ENCODE measurements around the gene RABGAP1. TPM values are rescaled to one million over a fixed set of nuclear protein-coding genes. Genes with fewer than 3 reads are reported as not detected.

RABGAP1 gene
- total RNA-seq, 1 donor from 2014 or later = 80.2 TPM

DNA sequence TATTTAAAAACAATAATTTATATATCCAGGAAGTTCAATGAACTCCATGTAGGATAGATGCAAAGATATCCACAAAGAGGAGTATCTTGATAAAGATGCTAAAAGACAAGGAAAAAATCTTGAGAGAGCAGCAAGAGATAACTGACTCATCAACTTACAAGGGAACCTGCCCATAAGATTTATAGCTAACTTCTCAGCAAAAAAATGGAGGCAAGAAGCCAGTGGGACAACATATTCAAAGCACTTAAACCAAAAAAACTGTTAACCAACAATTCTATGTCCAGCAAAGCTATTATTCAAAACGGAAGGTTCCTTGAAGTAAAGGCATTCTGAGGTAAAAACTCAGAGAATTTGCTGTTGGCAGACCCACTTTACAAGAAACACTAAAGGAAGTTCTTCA lies 20.3 kb downstream of the RABGAP1 start:
- no peak overlapping the region for H3K27ac Mint-ChIP-seq (ENCODE audit: unreplicated experiment)
- TF ChIP-seq, protein P1, sequence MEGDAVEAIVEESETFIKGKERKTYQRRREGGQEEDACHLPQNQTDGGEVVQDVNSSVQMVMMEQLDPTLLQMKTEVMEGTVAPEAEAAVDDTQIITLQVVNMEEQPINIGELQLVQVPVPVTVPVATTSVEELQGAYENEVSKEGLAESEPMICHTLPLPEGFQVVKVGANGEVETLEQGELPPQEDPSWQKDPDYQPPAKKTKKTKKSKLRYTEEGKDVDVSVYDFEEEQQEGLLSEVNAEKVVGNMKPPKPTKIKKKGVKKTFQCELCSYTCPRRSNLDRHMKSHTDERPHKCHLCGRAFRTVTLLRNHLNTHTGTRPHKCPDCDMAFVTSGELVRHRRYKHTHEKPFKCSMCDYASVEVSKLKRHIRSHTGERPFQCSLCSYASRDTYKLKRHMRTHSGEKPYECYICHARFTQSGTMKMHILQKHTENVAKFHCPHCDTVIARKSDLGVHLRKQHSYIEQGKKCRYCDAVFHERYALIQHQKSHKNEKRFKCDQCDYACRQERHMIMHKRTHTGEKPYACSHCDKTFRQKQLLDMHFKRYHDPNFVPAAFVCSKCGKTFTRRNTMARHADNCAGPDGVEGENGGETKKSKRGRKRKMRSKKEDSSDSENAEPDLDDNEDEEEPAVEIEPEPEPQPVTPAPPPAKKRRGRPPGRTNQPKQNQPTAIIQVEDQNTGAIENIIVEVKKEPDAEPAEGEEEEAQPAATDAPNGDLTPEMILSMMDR (IDR thresholded peaks at IDR 0.05; ENCODE audit: partially characterized antibody, unreplicated experiment) = no peak
- H3K27me3 Mint-ChIP-seq (ENCODE audit: unreplicated experiment) = no peaks in the 10 kb centered on the region
- no peak overlapping the region for H3K4me3 Mint-ChIP-seq (ENCODE audit: unreplicated experiment)
- no peaks in the 10 kb centered on the region for H3K4me1 Mint-ChIP-seq (ENCODE audit: low read depth, unreplicated experiment)
- no peak for DNase-seq
- no peaks in the 10 kb centered on the region for H3K9me3 Mint-ChIP-seq (ENCODE audit: unreplicated experiment)
- peaks cover 5% of the 10 kb centered on the region for H3K36me3 Mint-ChIP-seq (ENCODE audit: unreplicated experiment)

DNA sequence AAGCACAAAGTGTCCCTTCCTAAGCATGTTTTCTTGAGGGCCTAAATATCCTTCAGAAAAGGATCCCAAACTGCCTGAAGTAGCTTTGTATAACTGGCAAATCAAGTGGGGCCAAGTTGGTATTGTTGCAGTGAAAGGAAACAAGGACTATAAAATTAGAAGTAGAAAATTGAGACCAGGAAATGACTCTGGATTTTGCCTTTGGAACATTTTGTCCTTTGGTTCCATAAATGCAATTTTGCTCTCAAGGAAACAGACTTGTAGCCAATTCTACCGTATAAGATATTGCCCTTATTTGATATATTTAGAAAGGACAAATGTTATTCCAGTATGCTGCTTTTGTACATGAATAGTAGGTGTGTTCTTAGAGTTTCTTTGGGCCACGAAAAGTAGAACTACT lies 34.4 kb downstream of the RABGAP1 start:
- no peak overlapping the region for H3K4me3 Mint-ChIP-seq (ENCODE audit: unreplicated experiment)
- DNase-seq = no peak
- no peaks in the 10 kb centered on the region for H3K4me1 Mint-ChIP-seq (ENCODE audit: low read depth, unreplicated experiment)
- TF ChIP-seq, protein P1 (IDR thresholded peaks at IDR 0.05; ENCODE audit: partially characterized antibody, unreplicated experiment) = no peak
- H3K36me3 Mint-ChIP-seq (ENCODE audit: unreplicated experiment) = peaks cover 4% of the 10 kb centered on the region
- H3K27ac Mint-ChIP-seq (ENCODE audit: unreplicated experiment) = no peak overlapping the region
- H3K27me3 Mint-ChIP-seq (ENCODE audit: unreplicated experiment) = no peaks in the 10 kb centered on the region
- no peaks in the 10 kb centered on the region for H3K9me3 Mint-ChIP-seq (ENCODE audit: unreplicated experiment)

DNA sequence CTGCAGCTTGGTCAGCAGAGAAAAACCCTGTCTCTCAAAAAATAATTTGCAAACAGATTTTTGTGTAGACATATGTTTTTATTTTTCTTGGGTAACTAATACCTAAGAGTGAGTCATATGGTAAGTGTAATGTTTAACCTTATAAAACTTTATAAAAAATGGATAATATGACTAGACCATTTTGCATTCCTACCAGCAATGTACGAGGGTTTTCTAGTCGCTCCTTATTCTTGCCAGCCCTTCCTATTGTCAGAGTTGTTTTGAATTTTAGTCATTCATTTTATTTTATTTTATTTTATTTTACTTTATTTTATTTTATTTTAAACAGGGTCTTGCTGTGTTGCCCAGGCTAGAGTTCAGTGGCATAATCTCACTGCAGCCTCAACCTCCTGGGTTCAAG lies 37.8 kb downstream of the RABGAP1 start:
- no peaks in the 10 kb centered on the region for H3K9me3 Mint-ChIP-seq (ENCODE audit: unreplicated experiment)
- no peak for DNase-seq
- no peak overlapping the region for H3K27ac Mint-ChIP-seq (ENCODE audit: unreplicated experiment)
- no peaks in the 10 kb centered on the region for H3K4me1 Mint-ChIP-seq (ENCODE audit: low read depth, unreplicated experiment)
- no peak overlapping the region for H3K4me3 Mint-ChIP-seq (ENCODE audit: unreplicated experiment)
- H3K27me3 Mint-ChIP-seq (ENCODE audit: unreplicated experiment) = no peaks in the 10 kb centered on the region
- TF ChIP-seq, protein P1 (IDR thresholded peaks at IDR 0.05; ENCODE audit: partially characterized antibody, unreplicated experiment) = no peak
- H3K36me3 Mint-ChIP-seq (ENCODE audit: unreplicated experiment) = no peaks in the 10 kb centered on the region

DNA sequence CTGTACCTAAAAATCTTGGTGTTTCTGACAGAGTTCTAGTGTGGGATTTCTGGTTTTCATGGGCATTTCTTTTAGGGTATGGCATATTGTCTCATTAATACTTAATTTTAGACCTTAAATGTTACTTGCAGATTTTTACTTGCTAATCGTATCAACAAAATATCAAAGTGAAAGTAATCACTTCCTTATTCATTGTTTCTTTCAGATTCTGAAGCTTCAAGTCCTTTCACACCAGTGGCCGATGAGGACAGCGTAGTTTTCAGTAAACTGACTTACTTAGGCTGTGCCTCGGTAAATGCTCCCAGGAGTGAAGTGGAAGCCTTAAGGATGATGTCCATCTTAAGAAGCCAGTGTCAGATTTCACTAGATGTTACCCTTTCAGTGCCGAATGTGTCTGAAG lies 45.2 kb downstream of the RABGAP1 start:
- TF ChIP-seq, protein P1 (IDR thresholded peaks at IDR 0.05; ENCODE audit: partially characterized antibody, unreplicated experiment) = no peak

DNA sequence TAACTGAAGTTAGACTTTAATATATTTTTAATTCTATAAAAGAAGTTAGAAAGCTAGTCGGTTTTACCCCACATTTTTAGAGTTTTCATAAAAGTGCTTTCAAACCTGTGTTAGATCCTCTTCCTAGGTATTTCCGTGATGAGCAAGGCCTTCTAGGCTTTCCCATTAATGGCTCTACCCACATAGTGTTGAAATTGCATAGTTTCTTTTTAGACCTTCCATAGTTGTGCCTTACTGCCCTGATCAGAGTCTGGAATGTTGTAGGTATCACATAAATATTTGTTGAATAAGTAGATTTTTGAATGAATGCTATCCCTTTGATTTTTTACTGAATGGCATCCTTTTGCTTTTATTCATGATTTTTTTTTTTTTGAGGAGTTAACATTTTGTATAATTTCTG lies 47.3 kb downstream of the RABGAP1 start:
- peaks cover 2% of the 10 kb centered on the region for H3K27me3 Mint-ChIP-seq (ENCODE audit: unreplicated experiment)
- H3K36me3 Mint-ChIP-seq (ENCODE audit: unreplicated experiment) = no peaks in the 10 kb centered on the region
- no peak for DNase-seq
- no peak overlapping the region for H3K4me3 Mint-ChIP-seq (ENCODE audit: unreplicated experiment)
- TF ChIP-seq, protein P1 (IDR thresholded peaks at IDR 0.05; ENCODE audit: partially characterized antibody, unreplicated experiment) = no peak
- peaks cover 5% of the 10 kb centered on the region for H3K4me1 Mint-ChIP-seq (ENCODE audit: low read depth, unreplicated experiment)
- H3K27ac Mint-ChIP-seq (ENCODE audit: unreplicated experiment) = no peak overlapping the region
- H3K9me3 Mint-ChIP-seq (ENCODE audit: unreplicated experiment) = no peaks in the 10 kb centered on the region

More for the DNA sequence above, 45.2 kb downstream of the RABGAP1 start:
- H3K27me3 Mint-ChIP-seq (ENCODE audit: unreplicated experiment) = peaks cover 2% of the 10 kb centered on the region
- H3K4me3 Mint-ChIP-seq (ENCODE audit: unreplicated experiment) = no peak overlapping the region
- H3K4me1 Mint-ChIP-seq (ENCODE audit: low read depth, unreplicated experiment) = peaks cover 5% of the 10 kb centered on the region
- H3K27ac Mint-ChIP-seq (ENCODE audit: unreplicated experiment) = no peak overlapping the region
- DNase-seq = no peak
- no peaks in the 10 kb centered on the region for H3K36me3 Mint-ChIP-seq (ENCODE audit: unreplicated experiment)
- H3K9me3 Mint-ChIP-seq (ENCODE audit: unreplicated experiment) = no peaks in the 10 kb centered on the region

Data from glutamatergic neuron (in vitro differentiated cells).